Measurements from ENCODE around the gene MCF2L2.

DNA sequence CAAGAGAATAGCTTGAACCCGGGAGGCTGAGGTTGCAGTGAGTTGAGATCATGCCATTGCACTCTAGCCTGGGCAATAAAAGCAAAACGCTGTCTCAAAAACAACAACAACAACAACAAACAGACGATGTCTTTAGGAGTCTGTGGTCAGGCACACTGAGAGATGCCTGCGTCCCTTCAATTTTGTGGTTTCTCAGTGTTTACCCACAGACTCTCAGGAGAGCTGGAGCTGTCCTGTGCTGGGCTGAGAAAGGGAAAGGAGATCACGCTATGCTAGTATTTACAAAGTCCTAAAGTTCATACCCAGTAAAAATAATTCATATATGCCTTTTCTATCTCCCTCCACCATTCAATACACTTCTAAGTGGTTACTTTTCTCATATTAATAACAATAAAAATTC lies 272.2 kb downstream of the MCF2L2 start:
- TF ChIP-seq, protein P1, sequence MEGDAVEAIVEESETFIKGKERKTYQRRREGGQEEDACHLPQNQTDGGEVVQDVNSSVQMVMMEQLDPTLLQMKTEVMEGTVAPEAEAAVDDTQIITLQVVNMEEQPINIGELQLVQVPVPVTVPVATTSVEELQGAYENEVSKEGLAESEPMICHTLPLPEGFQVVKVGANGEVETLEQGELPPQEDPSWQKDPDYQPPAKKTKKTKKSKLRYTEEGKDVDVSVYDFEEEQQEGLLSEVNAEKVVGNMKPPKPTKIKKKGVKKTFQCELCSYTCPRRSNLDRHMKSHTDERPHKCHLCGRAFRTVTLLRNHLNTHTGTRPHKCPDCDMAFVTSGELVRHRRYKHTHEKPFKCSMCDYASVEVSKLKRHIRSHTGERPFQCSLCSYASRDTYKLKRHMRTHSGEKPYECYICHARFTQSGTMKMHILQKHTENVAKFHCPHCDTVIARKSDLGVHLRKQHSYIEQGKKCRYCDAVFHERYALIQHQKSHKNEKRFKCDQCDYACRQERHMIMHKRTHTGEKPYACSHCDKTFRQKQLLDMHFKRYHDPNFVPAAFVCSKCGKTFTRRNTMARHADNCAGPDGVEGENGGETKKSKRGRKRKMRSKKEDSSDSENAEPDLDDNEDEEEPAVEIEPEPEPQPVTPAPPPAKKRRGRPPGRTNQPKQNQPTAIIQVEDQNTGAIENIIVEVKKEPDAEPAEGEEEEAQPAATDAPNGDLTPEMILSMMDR (conservative IDR thresholded peaks at IDR 0.05; ENCODE audit: low read depth in 2 of 2) = no peak
- TF ChIP-seq POLR2AphosphoS5 (IDR thresholded peaks at IDR 0.05; ENCODE audit: low read depth) (no peak), EZH2 (IDR thresholded peaks at IDR 0.05; ENCODE audit: low read depth, unreplicated experiment) (no peak), EZH2phosphoT487 (IDR thresholded peaks at IDR 0.05; ENCODE audit: unreplicated experiment) (no peak)
- TF ChIP-seq, protein P2, sequence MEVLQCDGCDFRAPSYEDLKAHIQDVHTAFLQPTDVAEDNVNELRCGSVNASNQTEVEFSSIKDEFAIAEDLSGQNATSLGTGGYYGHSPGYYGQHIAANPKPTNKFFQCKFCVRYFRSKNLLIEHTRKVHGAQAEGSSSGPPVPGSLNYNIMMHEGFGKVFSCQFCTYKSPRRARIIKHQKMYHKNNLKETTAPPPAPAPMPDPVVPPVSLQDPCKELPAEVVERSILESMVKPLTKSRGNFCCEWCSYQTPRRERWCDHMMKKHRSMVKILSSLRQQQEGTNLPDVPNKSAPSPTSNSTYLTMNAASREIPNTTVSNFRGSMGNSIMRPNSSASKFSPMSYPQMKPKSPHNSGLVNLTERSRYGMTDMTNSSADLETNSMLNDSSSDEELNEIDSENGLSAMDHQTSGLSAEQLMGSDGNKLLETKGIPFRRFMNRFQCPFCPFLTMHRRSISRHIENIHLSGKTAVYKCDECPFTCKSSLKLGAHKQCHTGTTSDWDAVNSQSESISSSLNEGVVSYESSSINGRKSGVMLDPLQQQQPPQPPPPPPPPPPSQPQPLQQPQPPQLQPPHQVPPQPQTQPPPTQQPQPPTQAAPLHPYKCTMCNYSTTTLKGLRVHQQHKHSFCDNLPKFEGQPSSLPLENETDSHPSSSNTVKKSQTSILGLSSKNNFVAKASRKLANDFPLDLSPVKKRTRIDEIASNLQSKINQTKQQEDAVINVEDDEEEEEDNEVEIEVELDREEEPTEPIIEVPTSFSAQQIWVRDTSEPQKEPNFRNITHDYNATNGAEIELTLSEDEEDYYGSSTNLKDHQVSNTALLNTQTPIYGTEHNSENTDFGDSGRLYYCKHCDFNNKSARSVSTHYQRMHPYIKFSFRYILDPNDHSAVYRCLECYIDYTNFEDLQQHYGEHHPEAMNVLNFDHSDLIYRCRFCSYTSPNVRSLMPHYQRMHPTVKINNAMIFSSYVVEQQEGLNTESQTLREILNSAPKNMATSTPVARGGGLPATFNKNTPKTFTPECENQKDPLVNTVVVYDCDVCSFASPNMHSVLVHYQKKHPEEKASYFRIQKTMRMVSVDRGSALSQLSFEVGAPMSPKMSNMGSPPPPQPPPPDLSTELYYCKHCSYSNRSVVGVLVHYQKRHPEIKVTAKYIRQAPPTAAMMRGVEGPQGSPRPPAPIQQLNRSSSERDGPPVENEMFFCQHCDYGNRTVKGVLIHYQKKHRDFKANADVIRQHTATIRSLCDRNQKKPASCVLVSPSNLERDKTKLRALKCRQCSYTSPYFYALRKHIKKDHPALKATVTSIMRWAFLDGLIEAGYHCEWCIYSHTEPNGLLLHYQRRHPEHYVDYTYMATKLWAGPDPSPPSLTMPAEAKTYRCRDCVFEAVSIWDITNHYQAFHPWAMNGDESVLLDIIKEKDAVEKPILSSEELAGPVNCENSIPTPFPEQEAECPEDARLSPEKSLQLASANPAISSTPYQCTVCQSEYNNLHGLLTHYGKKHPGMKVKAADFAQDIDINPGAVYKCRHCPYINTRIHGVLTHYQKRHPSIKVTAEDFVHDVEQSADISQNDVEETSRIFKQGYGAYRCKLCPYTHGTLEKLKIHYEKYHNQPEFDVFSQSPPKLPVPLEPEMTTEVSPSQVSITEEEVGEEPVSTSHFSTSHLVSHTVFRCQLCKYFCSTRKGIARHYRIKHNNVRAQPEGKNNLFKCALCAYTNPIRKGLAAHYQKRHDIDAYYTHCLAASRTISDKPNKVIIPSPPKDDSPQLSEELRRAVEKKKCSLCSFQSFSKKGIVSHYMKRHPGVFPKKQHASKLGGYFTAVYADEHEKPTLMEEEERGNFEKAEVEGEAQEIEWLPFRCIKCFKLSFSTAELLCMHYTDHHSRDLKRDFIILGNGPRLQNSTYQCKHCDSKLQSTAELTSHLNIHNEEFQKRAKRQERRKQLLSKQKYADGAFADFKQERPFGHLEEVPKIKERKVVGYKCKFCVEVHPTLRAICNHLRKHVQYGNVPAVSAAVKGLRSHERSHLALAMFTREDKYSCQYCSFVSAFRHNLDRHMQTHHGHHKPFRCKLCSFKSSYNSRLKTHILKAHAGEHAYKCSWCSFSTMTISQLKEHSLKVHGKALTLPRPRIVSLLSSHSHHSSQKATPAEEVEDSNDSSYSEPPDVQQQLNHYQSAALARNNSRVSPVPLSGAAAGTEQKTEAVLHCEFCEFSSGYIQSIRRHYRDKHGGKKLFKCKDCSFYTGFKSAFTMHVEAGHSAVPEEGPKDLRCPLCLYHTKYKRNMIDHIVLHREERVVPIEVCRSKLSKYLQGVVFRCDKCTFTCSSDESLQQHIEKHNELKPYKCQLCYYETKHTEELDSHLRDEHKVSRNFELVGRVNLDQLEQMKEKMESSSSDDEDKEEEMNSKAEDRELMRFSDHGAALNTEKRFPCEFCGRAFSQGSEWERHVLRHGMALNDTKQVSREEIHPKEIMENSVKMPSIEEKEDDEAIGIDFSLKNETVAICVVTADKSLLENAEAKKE (CRISPR knock-in tag; IDR thresholded peaks at IDR 0.05) = no peak
- TF ChIP-seq, protein P3, sequence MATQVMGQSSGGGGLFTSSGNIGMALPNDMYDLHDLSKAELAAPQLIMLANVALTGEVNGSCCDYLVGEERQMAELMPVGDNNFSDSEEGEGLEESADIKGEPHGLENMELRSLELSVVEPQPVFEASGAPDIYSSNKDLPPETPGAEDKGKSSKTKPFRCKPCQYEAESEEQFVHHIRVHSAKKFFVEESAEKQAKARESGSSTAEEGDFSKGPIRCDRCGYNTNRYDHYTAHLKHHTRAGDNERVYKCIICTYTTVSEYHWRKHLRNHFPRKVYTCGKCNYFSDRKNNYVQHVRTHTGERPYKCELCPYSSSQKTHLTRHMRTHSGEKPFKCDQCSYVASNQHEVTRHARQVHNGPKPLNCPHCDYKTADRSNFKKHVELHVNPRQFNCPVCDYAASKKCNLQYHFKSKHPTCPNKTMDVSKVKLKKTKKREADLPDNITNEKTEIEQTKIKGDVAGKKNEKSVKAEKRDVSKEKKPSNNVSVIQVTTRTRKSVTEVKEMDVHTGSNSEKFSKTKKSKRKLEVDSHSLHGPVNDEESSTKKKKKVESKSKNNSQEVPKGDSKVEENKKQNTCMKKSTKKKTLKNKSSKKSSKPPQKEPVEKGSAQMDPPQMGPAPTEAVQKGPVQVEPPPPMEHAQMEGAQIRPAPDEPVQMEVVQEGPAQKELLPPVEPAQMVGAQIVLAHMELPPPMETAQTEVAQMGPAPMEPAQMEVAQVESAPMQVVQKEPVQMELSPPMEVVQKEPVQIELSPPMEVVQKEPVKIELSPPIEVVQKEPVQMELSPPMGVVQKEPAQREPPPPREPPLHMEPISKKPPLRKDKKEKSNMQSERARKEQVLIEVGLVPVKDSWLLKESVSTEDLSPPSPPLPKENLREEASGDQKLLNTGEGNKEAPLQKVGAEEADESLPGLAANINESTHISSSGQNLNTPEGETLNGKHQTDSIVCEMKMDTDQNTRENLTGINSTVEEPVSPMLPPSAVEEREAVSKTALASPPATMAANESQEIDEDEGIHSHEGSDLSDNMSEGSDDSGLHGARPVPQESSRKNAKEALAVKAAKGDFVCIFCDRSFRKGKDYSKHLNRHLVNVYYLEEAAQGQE (IDR thresholded peaks at IDR 0.05; ENCODE audit: unreplicated experiment) = no peak

All from GM23338 (cell line).